SK-N-SH (cell line): ENCODE data around the gene RAMP3. TPM values are rescaled to one million over a fixed set of nuclear protein-coding genes. Genes with fewer than 3 reads are reported as not detected.

Experiments
- CTCF ChIA-PET: fragments of 300-600, 350-600 bp; formaldehyde crosslinking; extraction: SDS; loops from one replicate; lab custom pipeline; 2021; lab: Yijun Ruan, JAX
- POLR2A ChIA-PET: fragments of 350-600 bp; sonication (Branson Sonifier 250); formaldehyde crosslinking; extraction: SDS; loops from one replicate; lab custom pipeline; 2020; ENCODE audit warnings: antibody characterized with exemption, inconsistent platforms; lab: Yijun Ruan, JAX
- DNase-seq: peaks from one replicate; pipeline ENCODE4 v3.0.0; 2012
- H2AFZ ChIP-seq: fragments of 200-600 bp; sonication (generic); 2 replicates; pipeline ENCODE4 v1.8.1; 2016; ENCODE audit warnings: antibody characterized with exemption, mild to moderate bottlenecking, low read depth
- H3F3A ChIP-seq: fragments of 200-600 bp; sonication (generic); replicated peaks from 2 replicates; pipeline ENCODE3; 2016; ENCODE audit warnings: antibody characterized with exemption, mild to moderate bottlenecking; ENCODE audit not compliant: insufficient read depth
- H3K27ac ChIP-seq, 2 experiments: fragments of 200-500 bp in 1 of 2; fragments of 200-600 bp in 1 of 2; sonication (Bioruptor generic) in 1 of 2; sonication (generic), shearing (Covaris generic) in 1 of 2; 2 replicates each; pipeline versions ENCODE4 v1.5.1 to v1.6.1; 2014 to 2016; ENCODE audit warnings: low read depth in 2 of 2, inconsistent platforms in 1 of 2, low read length in 1 of 2, mild to moderate bottlenecking in 1 of 2, mixed read lengths in 1 of 2
- H3K27me3 ChIP-seq: fragments of 200-600 bp; sonication (generic), shearing (Covaris generic); 2 replicates; pipeline ENCODE4 v1.6.1; 2016; ENCODE audit warnings: mixed run types; ENCODE audit not compliant: insufficient read depth
- H3K36me3 ChIP-seq, 2 experiments: fragments of 200-500 bp in 1 of 2; fragments of 200-600 bp in 1 of 2; sonication (Bioruptor generic) in 1 of 2; sonication (generic) in 1 of 2; replicated peaks in 1 of 2; 2 replicates each; pipeline versions ENCODE3 to v1.5.1; 2014 to 2016; ENCODE audit warnings: low read length in 1 of 2, mild to moderate bottlenecking in 1 of 2; ENCODE audit not compliant: insufficient read depth in 2 of 2, control insufficient read depth in 1 of 2
- H3K4me1 ChIP-seq, 2 experiments: fragments of 200-500 bp in 1 of 2; fragments of 200-600 bp in 1 of 2; sonication (Bioruptor generic) in 1 of 2; sonication (generic), shearing (Covaris generic) in 1 of 2; 2 replicates each; pipeline versions ENCODE4 v1.5.1 to v1.6.1; 2014 to 2016; ENCODE audit warnings: low read depth in 1 of 2, low read length in 1 of 2, mixed run types in 1 of 2; ENCODE audit not compliant: insufficient read depth in 2 of 2, control insufficient read depth in 1 of 2
- H3K4me2 ChIP-seq: fragments of 200-600 bp; sonication (generic), shearing (Covaris generic); 2 replicates; pipeline ENCODE4 v1.6.1; 2017; ENCODE audit warnings: mixed run types
- H3K4me3 ChIP-seq, 2 experiments: fragments of 200-500 bp in 1 of 2; fragments of 200-600 bp in 1 of 2; sonication (Bioruptor generic) in 1 of 2; sonication (generic), shearing (Covaris generic) in 1 of 2; 2 replicates each; pipeline versions ENCODE4 v1.5.1 to v1.8.1; 2014 to 2016; ENCODE audit warnings: low read depth in 2 of 2, inconsistent platforms in 1 of 2, low read length in 1 of 2, mild to moderate bottlenecking in 1 of 2, mixed read lengths in 1 of 2, moderate library complexity in 1 of 2
- H3K79me2 ChIP-seq: fragments of 200-600 bp; sonication (generic); 2 replicates; pipeline ENCODE4 v1.8.1; 2017; ENCODE audit warnings: mild to moderate bottlenecking; ENCODE audit not compliant: insufficient read depth
- H3K9ac ChIP-seq: fragments of 200-600 bp; sonication (generic); 2 replicates; pipeline ENCODE4 v1.6.1; 2017; ENCODE audit warnings: mixed run types
- H3K9me2 ChIP-seq: fragments of 200-600 bp; sonication (generic); 2 replicates; pipeline ENCODE4 v1.6.1; 2017; ENCODE audit warnings: mixed run types
- H3K9me3 ChIP-seq: fragments of 200-600 bp; sonication (generic); 2 replicates; pipeline ENCODE4 v1.6.1; 2017; ENCODE audit warnings: mixed run types, mild to moderate bottlenecking, moderate library complexity
- H4K20me1 ChIP-seq: fragments of 200-600 bp; sonication (generic); 2 replicates; pipeline ENCODE4 v1.6.1; 2017; ENCODE audit warnings: mild to moderate bottlenecking, mixed run types; ENCODE audit not compliant: insufficient read depth
- EP300 ChIP-seq, 2 experiments: IDR thresholded peaks; 2 replicates each; pipeline versions ENCODE4 v1.4.0 to v1.6.1; 2012; ENCODE audit warnings: borderline replicate concordance in 1 of 2, low read depth in 1 of 2, low read length in 1 of 2
- FOXJ3 ChIP-seq: sonication (generic); formaldehyde crosslinking; IDR thresholded peaks from 2 replicates; pipeline ENCODE4 v1.5.1; 2020; ENCODE audit warnings: mild to moderate bottlenecking, missing genetic modification reagents
- FOXM1 ChIP-seq: IDR thresholded peaks from 2 replicates; pipeline ENCODE4 v1.4.0; 2012; ENCODE audit warnings: low read depth, mild to moderate bottlenecking
- GABPA ChIP-seq: IDR thresholded peaks from 2 replicates; pipeline ENCODE4 v1.4.0; 2012; ENCODE audit warnings: low read depth, mild to moderate bottlenecking
- GATA2 ChIP-seq: sonication (generic); formaldehyde crosslinking; IDR thresholded peaks from 2 replicates; pipeline ENCODE4 v1.5.0; 2020; ENCODE audit warnings: mild to moderate bottlenecking, missing genetic modification reagents
- JUND ChIP-seq: IDR thresholded peaks from 2 replicates; pipeline ENCODE4 v1.4.0; 2012
- MEF2A ChIP-seq: IDR thresholded peaks from 2 replicates; pipeline ENCODE4 v1.4.0; 2012; ENCODE audit warnings: low read depth, borderline replicate concordance
- MXI1 ChIP-seq: IDR thresholded peaks from 2 replicates; pipeline ENCODE4 v1.6.1; 2012; ENCODE audit warnings: mild to moderate bottlenecking, low read depth, low read length, improper control_type of control experiment
- NRF1 ChIP-seq: IDR thresholded peaks from 2 replicates; pipeline ENCODE4 v1.6.1; 2012; ENCODE audit warnings: low read depth, mild to moderate bottlenecking, low read length
- RXRA ChIP-seq: IDR thresholded peaks from 2 replicates; pipeline ENCODE4 v1.4.0; 2012; ENCODE audit warnings: low read depth, mild to moderate bottlenecking, borderline replicate concordance
- SMC3 ChIP-seq: IDR thresholded peaks from 2 replicates; pipeline ENCODE4 v1.6.1; 2012; ENCODE audit warnings: low read depth, low read length, improper control_type of control experiment
- TAF1 ChIP-seq: IDR thresholded peaks from 2 replicates; pipeline ENCODE4 v1.6.1; 2012; ENCODE audit warnings: low read depth, mild to moderate bottlenecking, low read length, moderate library complexity, borderline replicate concordance
- TCF12 ChIP-seq: IDR thresholded peaks from 2 replicates; pipeline ENCODE4 v1.4.0; 2012
- TEAD4 ChIP-seq: IDR thresholded peaks from 2 replicates; pipeline ENCODE4 v1.4.0; 2012; ENCODE audit warnings: mild to moderate bottlenecking, borderline replicate concordance; ENCODE audit not compliant: insufficient read depth
- WGBS: methylation state at CpG from one replicate; pipeline ENCODE4 v1.1.6; 2017; ENCODE audit warnings: low lambda C conversion rate; 5-methylcytosine and 5-hydroxymethylcytosine counted together
- polyA plus RNA-seq, 3 experiments: library from polyadenylated mRNA; depleted of rRNA; stranded (reverse); fragments of >200 nt; gene quantifications; 2 replicates each; pipeline ENCODE4 v1.2.3, GENCODE V29; 2012
- TF ChIP-seq, protein P1 (sequence below): IDR thresholded peaks from 2 replicates; pipeline ENCODE4; 2012
- TF ChIP-seq, protein P2 (sequence below): fragments of 150-350 bp; IDR thresholded peaks from 2 replicates; pipeline ENCODE4 v1.6.1; 2016; ENCODE audit warnings: mild to moderate bottlenecking, low read depth, low read length

RAMP3 gene
- polyA plus RNA-seq, 1 of the 3 experiments (the other 2 are of a cell fraction), result not detected

DNA sequence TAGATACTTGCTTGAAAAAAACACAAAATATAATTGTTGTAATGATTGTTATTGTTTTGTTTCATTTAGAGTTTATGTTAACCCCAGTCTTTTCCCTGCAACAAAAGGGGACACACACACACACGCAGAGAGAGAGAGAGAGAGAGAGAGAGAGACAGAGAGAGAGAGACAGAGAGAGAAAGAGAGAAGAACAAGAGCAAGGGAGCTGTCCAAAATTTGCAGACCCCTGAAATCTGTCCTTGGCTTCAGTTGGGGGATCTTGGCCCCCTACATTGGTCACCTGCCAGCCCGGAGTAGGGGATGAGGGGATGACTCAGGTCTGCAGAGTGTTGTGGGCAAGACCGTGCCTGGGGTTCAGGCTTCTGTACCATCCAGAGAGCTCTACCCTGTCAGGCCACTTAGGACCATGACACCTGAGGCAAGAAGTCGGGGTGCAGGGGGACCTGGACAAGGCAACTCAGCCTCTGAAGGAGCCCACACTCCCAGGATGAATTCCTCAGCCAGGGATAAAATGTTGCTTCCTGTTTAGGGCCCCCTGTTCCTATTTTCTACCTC is 73.1 kb downstream of the RAMP3 start:
- POLR2A ChIA-PET, result no interaction called here
- Histone ChIP-seq H3K4me2 (no peak overlapping the region), H3K27me3 (peaks cover 42% of the 10 kb centered on the region), H3K9ac (no peak overlapping the region), H3K9me3 (no peaks in the 10 kb centered on the region), H3F3A (no peaks in the 10 kb centered on the region), H3K4me1 (peaks cover 0 to 21% of the 10 kb centered on the region in 2 experiments; a peak in 2 of 4 replicates), H3K36me3 (no peaks in the 10 kb centered on the region), H3K79me2 (no peaks in the 10 kb centered on the region), H2AFZ (no peak overlapping the region)
- CTCF ChIA-PET, result interaction anchor here (0.6 to 5.0 kb wide), 6 partner anchors 9 to 223 kb away, joined by 3 to 30 read pairs (median 5); no protein-coding TSS in a partner anchor
- DNase-seq, result no peak
- WGBS, result 14% methylated on average over 4 of the region's 4 CpGs
- TF ChIP-seq EP300 (IDR thresholded peaks at IDR 0.05; ENCODE audit: borderline replicate concordance in 1 of 2, low read depth in 1 of 2, low read length in 1 of 2), result no peak
- no peak for TF ChIP-seq GATA2 (CRISPR knock-in tag)
- TF ChIP-seq, all 33 proteins: peak for 0
- no peak overlapping the region for H3K27ac ChIP-seq
- H3K4me3 ChIP-seq, result no peak overlapping the region
- no peaks in the 10 kb centered on the region for H3K9me2 ChIP-seq
- no peaks in the 10 kb centered on the region for H4K20me1 ChIP-seq

DNA sequence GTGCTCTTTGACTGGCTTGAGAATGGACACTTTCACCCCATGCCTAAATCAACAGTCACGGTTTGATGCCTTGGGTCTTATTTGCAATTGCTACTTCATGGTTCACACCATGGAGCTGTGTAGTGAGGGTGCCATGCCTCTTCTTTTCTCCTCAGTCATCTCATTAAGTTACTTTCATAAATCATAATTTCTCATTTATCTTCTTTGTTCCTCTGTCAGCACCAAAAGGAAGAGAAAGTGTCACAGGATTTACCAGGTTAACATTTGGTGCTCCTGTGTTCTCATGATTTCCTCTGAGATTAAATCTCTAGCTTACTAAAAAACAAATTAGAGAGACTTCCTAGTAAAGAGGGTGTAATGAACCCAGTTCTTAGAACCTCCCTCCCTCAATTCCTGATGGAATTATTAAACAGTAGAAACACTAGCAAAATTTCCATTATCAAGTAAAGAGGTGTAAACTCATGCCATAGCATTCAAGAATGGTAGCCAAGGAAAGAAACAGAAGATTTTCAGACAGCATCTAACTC is 75.7 kb downstream of the RAMP3 start:
- Histone ChIP-seq H3K4me2 (no peak overlapping the region), H3K79me2 (no peaks in the 10 kb centered on the region), H3F3A (no peaks in the 10 kb centered on the region), H4K20me1 (no peaks in the 10 kb centered on the region), H2AFZ (no peak overlapping the region), H3K9me2 (no peaks in the 10 kb centered on the region), H3K27ac (no peak overlapping the region), H3K4me3 (no peak overlapping the region), H3K27me3 (peaks cover 36% of the 10 kb centered on the region), H3K9me3 (no peaks in the 10 kb centered on the region), H3K4me1 (peaks cover 0 to 15% of the 10 kb centered on the region in 2 experiments; a peak in 2 of 4 replicates), H3K9ac (no peak overlapping the region), H3K36me3 (no peaks in the 10 kb centered on the region)
- ChIA-PET POLR2A (no interaction called here), CTCF (interaction anchor here (1.4 to 1.8 kb wide), 4 partner anchors 16 to 97 kb away, joined by 4 to 8 read pairs (median 5); no protein-coding TSS in a partner anchor)
- WGBS, result 8% methylated on average over 1 of the region's 1 CpG
- no peak for DNase-seq
- no peak for TF ChIP-seq GATA2 (CRISPR knock-in tag)
- no peak for TF ChIP-seq TEAD4
- TF ChIP-seq MEF2A, result no peak
- no peak for TF ChIP-seq SMC3
- no peak for TF ChIP-seq TAF1
- TF ChIP-seq, protein P1, sequence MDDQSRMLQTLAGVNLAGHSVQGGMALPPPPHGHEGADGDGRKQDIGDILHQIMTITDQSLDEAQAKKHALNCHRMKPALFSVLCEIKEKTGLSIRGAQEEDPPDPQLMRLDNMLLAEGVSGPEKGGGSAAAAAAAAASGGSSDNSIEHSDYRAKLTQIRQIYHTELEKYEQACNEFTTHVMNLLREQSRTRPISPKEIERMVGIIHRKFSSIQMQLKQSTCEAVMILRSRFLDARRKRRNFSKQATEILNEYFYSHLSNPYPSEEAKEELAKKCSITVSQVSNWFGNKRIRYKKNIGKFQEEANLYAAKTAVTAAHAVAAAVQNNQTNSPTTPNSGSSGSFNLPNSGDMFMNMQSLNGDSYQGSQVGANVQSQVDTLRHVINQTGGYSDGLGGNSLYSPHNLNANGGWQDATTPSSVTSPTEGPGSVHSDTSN, result no peak
- TF ChIP-seq GABPA, result no peak
- no peak for TF ChIP-seq RXRA
- no peak for TF ChIP-seq TCF12
- no peak for TF ChIP-seq MXI1
- TF ChIP-seq NRF1, result no peak
- no peak for TF ChIP-seq FOXJ3 (CRISPR knock-in tag)
- no peak for TF ChIP-seq FOXM1
- TF ChIP-seq, protein P2, sequence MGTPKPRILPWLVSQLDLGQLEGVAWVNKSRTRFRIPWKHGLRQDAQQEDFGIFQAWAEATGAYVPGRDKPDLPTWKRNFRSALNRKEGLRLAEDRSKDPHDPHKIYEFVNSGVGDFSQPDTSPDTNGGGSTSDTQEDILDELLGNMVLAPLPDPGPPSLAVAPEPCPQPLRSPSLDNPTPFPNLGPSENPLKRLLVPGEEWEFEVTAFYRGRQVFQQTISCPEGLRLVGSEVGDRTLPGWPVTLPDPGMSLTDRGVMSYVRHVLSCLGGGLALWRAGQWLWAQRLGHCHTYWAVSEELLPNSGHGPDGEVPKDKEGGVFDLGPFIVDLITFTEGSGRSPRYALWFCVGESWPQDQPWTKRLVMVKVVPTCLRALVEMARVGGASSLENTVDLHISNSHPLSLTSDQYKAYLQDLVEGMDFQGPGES, result no peak
- no peak for TF ChIP-seq JUND
- TF ChIP-seq, all 33 proteins: peak for 0

Other genes with a start within 250 kb of the RAMP3 start
- 0.05 and 0.10 TPM in 2 replicates for gene MYO1G, start 178.8 kb upstream of the RAMP3 start, polyA plus RNA-seq (2012; rRNA removed)
- 65.6 and 83.2 TPM in 2 replicates for gene CCM2, start 157.6 kb upstream of the RAMP3 start, polyA plus RNA-seq (2012; rRNA removed)
- gene NACAD, start 68.8 kb upstream of the RAMP3 start, polyA plus RNA-seq (2012; rRNA removed), result 1.5 and 2.8 TPM in 2 replicates
- 76.2 and 89.4 TPM in 2 replicates for gene TBRG4, start 46.1 kb upstream of the RAMP3 start, polyA plus RNA-seq (2012; rRNA removed)